HuH-7.5 (cell line): ENCODE data around the gene KCNJ15.
"Not testable (repeated sequence)": the region's sequence is repeated elsewhere in the genome, so short reads cannot be mapped to it uniquely, and the experiment has no call there.

Experiments
- DNase-seq: peaks from one replicate; pipeline ENCODE4 v3.0.0; 2011; ENCODE audit warnings: low spot score

The KCNJ15 gene

GRCh38 chr21:38244885-38245869, 11.6 kb upstream of the KCNJ15 start:
- no peak for DNase-seq

GRCh38 chr21:38246511-38246910, 10.3 kb upstream of the KCNJ15 start:
- no peak for DNase-seq

DNA sequence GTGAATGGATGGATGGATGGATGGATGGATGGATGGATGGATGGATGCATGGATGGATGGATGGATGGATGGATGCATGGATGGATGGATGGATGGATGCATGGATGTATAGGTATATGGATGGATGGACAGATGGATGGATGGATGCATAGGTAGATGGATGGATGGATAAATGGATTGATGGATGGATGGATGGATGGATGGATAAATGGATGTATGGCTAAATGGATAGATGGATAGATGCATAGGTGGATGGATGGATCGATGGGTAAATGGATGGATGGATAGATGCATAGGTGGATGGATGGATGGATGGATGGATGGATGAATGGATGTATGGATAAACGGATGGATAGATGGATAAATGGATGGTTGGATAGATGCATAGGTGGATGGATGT, 9.7 kb upstream of the KCNJ15 start:
- not testable (repeated sequence) for DNase-seq

DNA sequence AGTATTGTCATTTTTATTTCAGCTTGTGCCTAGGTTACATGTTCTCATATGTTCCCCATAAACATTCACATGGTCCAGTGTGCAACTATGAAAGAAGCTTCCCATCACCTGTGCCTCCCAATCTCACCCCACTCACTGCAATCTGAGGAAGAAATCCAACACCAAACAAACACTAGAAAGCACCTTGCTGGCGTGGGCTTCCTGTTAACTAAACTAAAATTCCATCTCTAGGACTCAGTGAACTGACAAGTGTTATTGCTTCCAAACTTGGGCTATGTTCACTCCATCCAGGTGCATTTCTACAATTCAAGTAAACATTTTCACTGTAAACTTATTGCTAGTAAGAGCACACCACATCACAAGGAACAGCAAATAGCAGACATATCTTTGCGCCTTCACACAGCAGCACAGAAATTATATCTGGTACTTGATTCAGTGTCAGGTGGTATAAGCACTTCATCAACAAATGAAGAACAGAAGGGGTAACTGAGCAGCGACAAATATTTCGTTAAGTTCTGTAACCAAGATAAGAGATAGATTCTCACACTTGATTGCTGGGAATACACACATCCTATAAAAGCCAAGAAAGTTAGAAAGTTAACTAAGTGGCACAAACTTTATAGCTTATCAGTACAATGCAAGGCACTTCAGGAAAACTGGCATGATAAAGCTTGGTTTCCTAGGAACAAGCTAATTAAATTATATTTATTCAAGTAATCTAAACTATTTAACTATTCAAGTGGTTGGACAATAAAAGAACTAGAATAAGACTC, 8.9 kb upstream of the KCNJ15 start:
- no peak for DNase-seq

DNA sequence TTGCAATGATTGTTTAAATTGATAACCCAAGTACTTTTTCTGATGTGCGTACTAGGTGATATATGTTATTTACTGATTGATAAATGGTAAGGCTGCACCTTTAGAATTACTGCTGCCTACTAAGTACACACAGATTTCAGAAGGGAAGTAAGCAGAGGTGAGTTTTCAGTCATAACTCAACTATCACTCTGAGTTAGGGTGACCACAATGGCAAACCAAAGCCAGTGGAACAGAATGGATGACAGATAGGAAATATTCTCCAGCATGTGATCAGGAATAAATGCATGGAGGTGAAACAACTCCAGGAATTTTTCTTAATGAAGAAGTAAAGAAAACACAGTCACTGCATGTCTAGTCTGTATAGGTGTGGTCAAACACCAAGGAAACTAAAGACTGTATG, 7.5 kb upstream of the KCNJ15 start:
- DNase-seq, result no peak

GRCh38 chr21:38249696-38250278, 7.0 kb upstream of the KCNJ15 start:
- DNase-seq, result no peak

GRCh38 chr21:38250991-38251418, 5.8 kb upstream of the KCNJ15 start:
- DNase-seq, result no peak

- DNase-seq, result no peak
Observed at GRCh38 chr21:38254970-38255369, 1.8 kb upstream of the KCNJ15 start.

- no peak for DNase-seq
Observed at GRCh38 chr21:38255571-38256117, 1.1 kb upstream of the KCNJ15 start.

DNA sequence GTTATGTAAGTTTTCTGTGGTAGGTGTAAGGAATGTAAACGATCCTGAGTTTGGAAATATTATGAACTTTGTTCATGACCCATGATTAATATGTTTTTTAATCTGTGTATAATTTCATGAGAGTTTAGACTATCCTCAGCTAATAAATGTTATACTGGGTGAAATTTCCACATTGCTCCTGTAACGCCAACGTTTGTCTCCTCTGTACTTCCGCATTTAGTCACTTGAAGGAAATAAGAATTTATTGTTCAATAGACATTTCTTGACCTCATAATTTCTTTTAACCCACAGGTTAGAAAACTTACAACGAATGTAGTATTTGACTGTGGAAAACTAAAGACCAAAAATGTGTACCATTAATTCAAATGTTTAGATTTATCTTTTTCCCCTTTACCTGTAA, 876 bp downstream of the KCNJ15 start:
- DNase-seq, result no peak

DNA sequence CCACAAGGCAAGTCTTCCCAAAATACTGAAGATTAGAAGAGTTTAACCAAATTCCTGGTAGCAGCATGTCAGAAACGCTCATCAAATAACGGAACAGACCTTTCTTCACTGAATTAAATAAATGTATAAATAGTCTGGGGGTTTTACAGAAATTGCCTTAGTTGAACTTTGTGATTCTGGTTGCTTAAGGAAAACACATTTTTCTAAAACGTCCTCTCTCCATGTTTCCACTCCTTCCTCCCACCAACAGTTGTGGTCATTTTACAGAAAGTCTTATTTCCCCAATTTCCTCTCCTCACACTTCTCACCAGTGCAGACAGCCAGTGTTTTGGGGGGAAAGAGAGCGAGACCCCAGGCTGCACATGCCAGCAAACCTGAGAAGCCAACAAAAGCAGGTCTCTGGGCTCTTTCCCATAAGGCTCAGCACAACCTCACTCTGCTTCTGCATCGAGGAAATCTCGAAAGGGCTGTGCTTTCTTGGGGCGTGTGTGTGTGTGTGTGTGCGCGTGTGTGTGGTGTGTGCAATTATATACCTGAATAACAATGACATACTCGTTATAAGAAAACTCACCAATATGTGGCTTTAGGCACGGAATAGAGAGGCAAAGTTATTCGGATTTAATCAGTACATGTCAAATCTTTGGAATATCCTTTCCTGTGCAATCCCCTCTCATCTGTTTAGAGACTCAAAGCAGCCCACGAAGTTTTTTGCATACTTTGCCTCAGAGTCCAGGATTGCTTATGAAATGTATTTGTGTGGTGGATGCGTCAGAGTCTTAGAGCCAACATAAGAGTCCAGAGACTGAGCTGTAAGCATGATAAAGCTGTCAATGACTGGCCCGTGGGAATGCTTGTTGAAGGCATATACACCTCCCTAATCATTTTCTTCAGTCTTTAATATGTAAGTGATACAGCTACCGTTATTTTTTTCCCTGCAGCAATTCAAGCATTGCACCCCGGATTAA, 2.0 kb downstream of the KCNJ15 start:
- no peak for DNase-seq

- DNase-seq, result no peak
Observed at GRCh38 chr21:38259665-38260064, 2.9 kb downstream of the KCNJ15 start.

DNA sequence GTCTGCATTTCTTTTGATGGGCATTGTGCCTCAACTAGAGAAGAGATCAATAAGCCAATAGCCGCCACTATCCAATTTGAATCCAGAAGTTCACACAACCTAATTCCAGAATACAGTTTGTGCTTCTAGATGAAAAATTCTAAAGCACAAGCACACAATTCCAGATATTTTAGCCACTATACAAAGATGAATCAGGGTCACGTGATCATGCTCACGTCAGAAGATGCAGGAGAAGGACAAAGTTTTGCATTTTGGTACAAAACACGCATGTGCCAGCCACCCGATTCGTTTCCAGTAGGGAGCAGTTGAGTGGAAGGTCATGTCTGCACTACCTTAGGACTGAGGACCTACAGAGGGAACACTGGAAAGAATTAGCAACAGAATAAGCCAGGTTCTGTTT, 3.6 kb downstream of the KCNJ15 start:
- no peak for DNase-seq

GRCh38 chr21:38261851-38262250, 5.1 kb downstream of the KCNJ15 start:
- DNase-seq, result no peak

- no peak for DNase-seq
Observed at GRCh38 chr21:38263493-38263892, 6.7 kb downstream of the KCNJ15 start.

- DNase-seq, result no peak
Observed at GRCh38 chr21:38264571-38264970, 7.8 kb downstream of the KCNJ15 start.

GRCh38 chr21:38265166-38265565, 8.4 kb downstream of the KCNJ15 start:
- DNase-seq, result no peak

DNA sequence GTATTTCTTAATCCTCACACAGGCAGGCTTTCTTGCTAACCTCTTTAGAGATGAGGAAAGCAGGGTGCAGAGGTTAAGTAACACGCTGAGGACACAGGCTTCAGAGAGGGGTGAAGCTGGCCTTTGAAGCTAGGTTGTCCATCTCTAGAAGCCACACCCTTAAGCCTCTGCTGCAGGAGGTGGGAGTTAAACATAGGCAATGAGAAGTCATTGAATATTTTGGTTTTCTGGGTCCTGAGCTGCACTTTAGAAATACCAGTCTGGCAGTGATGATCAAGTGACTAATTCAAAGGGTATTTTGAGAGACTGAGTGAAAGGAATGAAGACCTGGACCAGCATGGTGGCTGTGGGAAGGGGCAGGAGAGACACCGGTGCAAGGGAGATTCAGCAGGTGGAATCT, 9.9 kb downstream of the KCNJ15 start:
- no peak for DNase-seq

DNA sequence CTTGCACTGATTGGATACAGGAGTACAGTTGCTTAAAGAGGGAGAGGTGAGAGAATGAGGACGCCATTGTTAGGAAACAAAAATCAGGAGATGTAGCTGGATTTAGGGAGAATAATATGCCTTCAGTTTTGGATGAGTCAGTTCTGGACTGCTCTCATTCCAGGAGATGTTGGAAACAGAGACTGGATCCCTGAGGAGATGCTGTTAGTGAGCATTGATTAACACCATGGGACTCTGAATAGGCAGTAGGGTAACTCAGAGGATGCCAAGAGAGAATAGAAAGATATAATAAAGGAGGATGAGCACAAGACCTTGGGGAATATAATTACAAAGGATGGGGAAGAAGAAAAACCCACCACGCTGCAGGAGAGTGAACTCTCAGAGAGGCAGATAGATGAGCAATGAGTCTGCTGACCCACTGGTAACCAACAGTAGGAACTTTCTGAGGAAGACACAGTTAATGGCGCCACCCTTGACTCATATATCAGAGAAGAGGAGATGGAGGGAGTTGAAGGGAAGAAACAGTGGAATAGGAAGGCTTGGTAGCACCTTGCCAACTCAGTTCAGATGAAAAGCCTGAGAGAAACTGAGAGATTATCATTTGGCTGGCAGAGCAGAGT, 10.5 kb downstream of the KCNJ15 start:
- DNase-seq, result no peak

DNA sequence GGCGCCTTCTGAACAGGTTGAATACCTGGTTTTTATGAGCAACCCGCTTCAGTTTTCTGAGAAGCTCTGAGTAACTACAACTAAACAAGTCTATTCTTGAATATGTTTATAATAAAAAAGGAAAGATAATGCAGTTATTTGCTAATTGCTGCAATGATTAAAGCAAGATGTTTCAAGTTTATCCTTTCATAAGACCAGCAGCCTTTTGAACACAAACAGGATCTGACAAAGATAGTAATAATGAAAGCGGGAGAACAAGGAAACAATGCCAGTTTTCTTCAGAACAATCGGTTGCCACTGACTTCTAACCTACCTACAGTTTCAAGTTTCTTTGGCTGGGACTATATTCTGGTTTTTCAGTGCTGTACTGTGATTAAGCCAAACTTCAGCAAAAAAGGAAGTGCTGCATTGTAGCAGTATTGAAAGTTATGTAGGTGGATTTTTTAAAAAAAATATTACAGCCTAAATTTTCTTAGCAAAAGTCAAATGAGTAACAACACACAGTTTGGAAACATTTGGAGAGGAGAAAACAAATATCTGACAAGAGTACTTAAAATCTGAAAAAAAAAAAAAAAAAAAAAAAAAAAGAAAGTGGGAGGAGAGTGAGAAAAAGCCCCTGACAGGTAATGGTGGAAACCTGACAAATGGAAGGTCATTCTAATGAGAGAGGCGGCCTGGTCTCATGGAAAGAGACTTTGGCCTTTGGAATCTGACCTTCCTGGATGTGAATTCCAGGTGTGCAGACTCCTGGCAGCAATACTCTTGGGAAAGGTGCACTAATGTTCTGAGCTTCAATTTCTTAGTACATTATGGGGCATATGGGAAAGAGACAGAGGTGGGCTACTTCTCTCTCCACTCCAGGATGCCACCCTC, 11.4 kb downstream of the KCNJ15 start:
- DNase-seq, result no peak
